Mucosa of stomach (tissue), 1 donor: ENCODE results near the gene UBASH3A.

Experiments used
- H3K27me3 ChIP-seq: one replicate; pipeline ENCODE4 v1.7.0; 2013; ENCODE audit warnings: mild to moderate bottlenecking, low read length; ENCODE audit not compliant: control insufficient read depth, insufficient read depth
- H3K36me3 ChIP-seq: one replicate; pipeline ENCODE4 v1.7.0; 2013; ENCODE audit warnings: low read length; ENCODE audit not compliant: control insufficient read depth, insufficient read depth
- H3K4me1 ChIP-seq: one replicate; pipeline ENCODE4 v1.7.0; 2013; ENCODE audit warnings: mild to moderate bottlenecking, low read length; ENCODE audit not compliant: control insufficient read depth, insufficient read depth
- H3K4me3 ChIP-seq: one replicate; pipeline ENCODE4 v1.7.0; 2013; ENCODE audit warnings: low read length
- H3K9ac ChIP-seq: one replicate; pipeline ENCODE4 v1.7.0; 2013; ENCODE audit warnings: mild to moderate bottlenecking, low read length, moderate library complexity
- H3K9me3 ChIP-seq: one replicate; pipeline ENCODE4 v1.7.0; 2013; ENCODE audit warnings: mild to moderate bottlenecking, low read length, moderate library complexity; ENCODE audit not compliant: control insufficient read depth
- donor health status: Pancreatic carcinoma.

Gene UBASH3A

DNA sequence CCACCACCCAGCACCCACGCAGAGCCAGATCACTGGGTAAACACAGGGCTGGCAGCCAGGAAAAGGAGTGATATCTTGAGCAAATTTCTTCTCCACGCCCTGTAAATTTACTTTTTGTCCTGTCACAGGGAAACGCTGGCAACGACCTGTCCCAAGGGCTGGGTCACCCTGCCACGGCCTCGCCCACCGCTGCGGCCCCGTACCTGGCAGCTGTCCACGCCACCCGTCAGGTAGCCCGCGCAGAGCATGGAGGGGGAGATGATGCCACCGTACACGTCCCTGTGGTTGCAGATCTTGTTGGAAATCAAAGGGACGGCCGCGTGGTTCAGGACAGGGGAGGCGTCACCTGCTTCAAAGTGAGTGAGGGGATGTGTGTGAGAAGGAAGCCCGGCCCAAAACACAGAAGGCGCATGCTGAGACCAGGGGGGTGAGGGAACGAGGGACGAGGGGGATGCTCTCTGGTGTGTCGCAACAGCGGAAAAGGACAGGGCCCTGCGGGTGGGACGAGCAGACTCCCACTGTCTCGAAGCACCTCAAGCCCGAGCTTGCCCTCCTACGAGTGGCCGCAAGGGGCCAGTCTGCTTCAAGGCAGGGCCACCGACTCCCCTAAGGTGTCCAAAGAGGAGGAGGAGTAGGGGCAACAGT, 27.2 kb upstream of the UBASH3A start:
- Histone ChIP-seq H3K27me3 (no peaks in the 10 kb centered on the region), H3K9me3 (no peaks in the 10 kb centered on the region), H3K9ac (peak overlapping the region; percentile 68), H3K4me3 (peak overlapping the region; percentile 26), H3K36me3 (no peaks in the 10 kb centered on the region), H3K4me1 (peaks cover 74% of the 10 kb centered on the region)

DNA sequence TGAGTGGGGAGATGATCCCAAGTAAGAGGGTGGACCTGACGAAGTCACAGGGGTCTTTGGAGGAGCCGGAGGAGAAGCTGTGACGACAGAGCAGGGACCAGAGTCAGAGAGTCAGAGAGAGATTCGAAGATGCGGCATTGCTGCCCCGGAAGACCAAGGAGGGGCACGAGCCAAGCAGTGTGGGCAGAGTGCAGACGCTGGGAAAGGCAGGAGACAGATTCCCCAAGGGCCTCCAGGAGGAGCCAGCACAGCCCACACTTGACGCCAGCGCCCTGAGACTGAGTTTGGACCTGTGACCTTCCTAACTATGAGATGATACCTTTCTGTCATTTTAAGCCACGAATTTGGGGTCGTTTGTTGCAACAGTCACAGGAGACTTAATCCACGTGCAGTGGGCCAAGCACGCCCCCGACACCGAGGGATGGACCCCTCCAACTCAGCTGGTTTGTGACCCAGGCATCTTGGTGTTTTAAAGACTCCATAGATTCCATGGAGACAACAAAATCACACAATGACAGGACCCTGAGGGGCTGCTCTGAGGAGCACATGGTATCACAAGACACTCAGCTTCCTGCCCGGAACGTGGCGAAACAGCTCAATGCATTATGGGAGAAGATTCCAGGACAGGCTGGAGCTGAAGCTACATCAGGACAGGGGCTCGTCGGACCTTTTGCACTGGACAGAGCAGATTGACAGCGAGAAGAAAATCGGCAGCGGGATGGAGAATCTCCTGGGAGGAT, 26.3 kb upstream of the UBASH3A start:
- Histone ChIP-seq H3K9ac (peak overlapping the region; percentile 68), H3K9me3 (no peaks in the 10 kb centered on the region)

DNA sequence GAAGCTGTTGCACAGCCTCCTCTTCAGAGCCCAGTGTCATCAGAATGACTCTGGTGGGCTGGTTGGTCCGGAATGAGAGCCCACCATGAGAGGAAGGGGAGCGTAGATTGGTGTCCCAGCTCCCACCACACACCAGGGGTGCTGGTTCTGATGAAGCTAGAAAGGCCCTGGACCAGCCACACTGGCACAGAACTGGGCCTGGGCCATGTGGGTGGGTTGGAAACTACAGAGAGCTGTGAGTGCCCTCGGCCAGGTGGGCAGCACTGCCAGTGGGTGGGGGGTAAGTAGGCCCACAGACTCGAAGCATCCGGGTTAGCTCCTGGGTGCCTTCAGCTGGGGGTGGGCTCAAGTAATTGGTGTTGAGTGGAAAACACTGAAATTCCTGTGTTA, 25.8 kb upstream of the UBASH3A start:
- H3K9ac ChIP-seq, result peak overlapping the region; percentile 32
- H3K4me1 ChIP-seq, result peaks cover 82% of the 10 kb centered on the region
- H3K9me3 ChIP-seq, result no peaks in the 10 kb centered on the region
- no peaks in the 10 kb centered on the region for H3K27me3 ChIP-seq
- H3K36me3 ChIP-seq, result no peaks in the 10 kb centered on the region
- no peak overlapping the region for H3K4me3 ChIP-seq

More for the DNA sequence above, 26.3 kb upstream of the UBASH3A start:
- Histone ChIP-seq H3K4me1 (peaks cover 76% of the 10 kb centered on the region), H3K4me3 (peak overlapping the region; percentile 26), H3K27me3 (no peaks in the 10 kb centered on the region), H3K36me3 (no peaks in the 10 kb centered on the region)

GRCh38 chr21:42378418-42378817, 25.3 kb upstream of the UBASH3A start:
- no peaks in the 10 kb centered on the region for H3K36me3 ChIP-seq

GRCh38 chr21:42379426-42380215, 24.1 kb upstream of the UBASH3A start:
- no peaks in the 10 kb centered on the region for H3K36me3 ChIP-seq
- peak overlapping the region; percentile 4 for H3K4me3 ChIP-seq
- H3K9me3 ChIP-seq, result no peaks in the 10 kb centered on the region
- H3K4me1 ChIP-seq, result peaks cover 85% of the 10 kb centered on the region
- H3K9ac ChIP-seq, result no peak overlapping the region
- no peaks in the 10 kb centered on the region for H3K27me3 ChIP-seq

More at GRCh38 chr21:42378418-42378817, 25.3 kb upstream of the UBASH3A start:
- Histone ChIP-seq H3K4me3 (no peak overlapping the region), H3K27me3 (no peaks in the 10 kb centered on the region), H3K9ac (peak overlapping the region; percentile 32), H3K4me1 (peaks cover 85% of the 10 kb centered on the region), H3K9me3 (no peaks in the 10 kb centered on the region)

DNA sequence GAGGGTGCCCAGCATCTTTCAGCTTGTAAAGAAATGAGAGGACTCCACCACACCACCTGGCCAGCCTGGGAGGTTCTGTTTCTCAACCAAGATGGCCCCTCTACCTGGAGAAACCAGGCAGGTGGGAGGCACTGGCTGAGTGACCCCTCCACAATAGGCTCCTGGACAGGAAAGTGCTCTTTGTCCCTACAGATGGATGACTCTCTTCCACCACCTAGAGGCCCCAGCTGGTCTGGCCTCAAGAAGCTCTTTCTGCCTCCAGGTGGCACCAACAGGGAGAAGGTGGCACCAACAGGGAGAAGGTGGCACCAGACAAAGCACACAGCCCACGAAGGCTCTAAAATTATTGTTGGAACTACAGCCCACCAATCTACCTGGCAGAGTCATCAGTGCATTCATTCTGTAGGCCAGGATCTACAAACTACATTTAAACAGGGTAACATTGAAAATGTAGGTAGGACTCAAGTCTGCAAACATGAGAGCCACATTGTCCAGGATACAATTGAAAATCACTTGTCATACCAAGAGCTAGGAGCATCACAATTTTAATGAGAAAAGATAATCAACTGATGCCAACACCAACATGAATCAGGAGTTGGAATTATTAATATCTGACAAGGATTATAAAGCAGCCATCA, 22.2 kb upstream of the UBASH3A start:
- Histone ChIP-seq H3K9me3 (no peaks in the 10 kb centered on the region), H3K36me3 (no peaks in the 10 kb centered on the region), H3K9ac (peak overlapping the region; percentile 8), H3K27me3 (no peaks in the 10 kb centered on the region), H3K4me3 (no peak overlapping the region), H3K4me1 (peaks cover 90% of the 10 kb centered on the region)

DNA sequence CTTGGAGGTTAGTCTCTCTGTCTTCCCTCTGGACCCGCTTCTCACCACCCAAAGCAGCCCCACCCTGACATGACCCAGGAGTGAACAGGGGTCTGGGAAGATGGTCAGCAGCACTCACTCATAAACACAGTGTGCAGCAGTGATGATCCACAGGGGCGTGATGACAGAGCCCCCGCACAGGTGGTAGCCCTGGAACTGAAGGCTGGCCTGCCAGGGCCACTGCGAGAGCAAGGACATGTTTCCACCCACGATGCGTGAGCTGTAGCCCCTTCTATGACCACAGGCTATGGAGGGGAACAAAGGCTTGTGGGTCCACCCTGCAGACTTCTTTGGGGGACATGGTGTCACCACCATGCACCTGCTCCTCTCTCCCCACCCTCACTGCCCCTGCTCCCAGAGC, 20.8 kb upstream of the UBASH3A start:
- Histone ChIP-seq H3K36me3 (no peaks in the 10 kb centered on the region), H3K9ac (peak overlapping the region; percentile 7), H3K27me3 (no peaks in the 10 kb centered on the region), H3K9me3 (no peaks in the 10 kb centered on the region), H3K4me3 (no peak overlapping the region), H3K4me1 (peaks cover 89% of the 10 kb centered on the region)

- H3K36me3 ChIP-seq, result no peaks in the 10 kb centered on the region
These were observed 20.4 kb upstream of the UBASH3A start for GRCh38 chr21:42383331-42383730.

GRCh38 chr21:42384156-42384945, 19.4 kb upstream of the UBASH3A start:
- Histone ChIP-seq H3K27me3 (no peaks in the 10 kb centered on the region), H3K9ac (no peak overlapping the region), H3K36me3 (no peaks in the 10 kb centered on the region), H3K4me1 (peaks cover 84% of the 10 kb centered on the region), H3K9me3 (no peaks in the 10 kb centered on the region), H3K4me3 (no peak overlapping the region)

More at GRCh38 chr21:42383331-42383730, 20.4 kb upstream of the UBASH3A start:
- no peaks in the 10 kb centered on the region for H3K9me3 ChIP-seq
- H3K4me3 ChIP-seq, result no peak overlapping the region
- peaks cover 89% of the 10 kb centered on the region for H3K4me1 ChIP-seq
- H3K27me3 ChIP-seq, result no peaks in the 10 kb centered on the region
- H3K9ac ChIP-seq, result no peak overlapping the region

- peaks cover 84% of the 10 kb centered on the region for H3K4me1 ChIP-seq
- no peak overlapping the region for H3K9ac ChIP-seq
- no peaks in the 10 kb centered on the region for H3K36me3 ChIP-seq
- no peaks in the 10 kb centered on the region for H3K27me3 ChIP-seq
- H3K9me3 ChIP-seq, result no peaks in the 10 kb centered on the region
- H3K4me3 ChIP-seq, result no peak overlapping the region
These were observed 18.7 kb upstream of the UBASH3A start for GRCh38 chr21:42384989-42385388.

GRCh38 chr21:42385619-42386018, 18.1 kb upstream of the UBASH3A start:
- Histone ChIP-seq H3K27me3 (no peaks in the 10 kb centered on the region), H3K9ac (no peak overlapping the region), H3K36me3 (no peaks in the 10 kb centered on the region), H3K9me3 (no peaks in the 10 kb centered on the region), H3K4me3 (no peak overlapping the region), H3K4me1 (peaks cover 83% of the 10 kb centered on the region)
